Stromal cell of bone marrow (primary cell): ENCODE data around the gene ZNF618.

Experiments used
- DNase-seq: peaks from one replicate; pipeline ENCODE4 v3.0.0-alpha.2; 2012; ENCODE audit warnings: low read depth

The ZNF618 gene

DNA sequence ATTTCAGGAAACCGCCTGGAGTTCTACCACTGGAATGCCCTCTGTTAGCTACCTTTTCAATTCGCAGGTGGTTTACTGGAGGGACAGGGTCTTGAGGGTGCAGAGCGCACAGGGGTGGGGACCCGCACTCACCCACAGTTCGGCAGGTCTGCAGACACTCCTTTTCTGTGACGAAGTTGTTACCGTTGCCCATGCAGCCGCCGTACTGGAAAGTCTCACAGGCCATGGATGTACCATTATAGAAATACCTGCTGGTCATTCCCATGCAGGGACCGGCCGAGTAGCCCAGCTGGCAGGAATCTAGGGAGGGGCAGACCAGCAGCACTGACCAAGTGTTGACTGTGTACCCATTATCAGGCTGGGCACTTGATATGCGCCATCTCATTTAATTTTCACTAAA, 185.2 kb downstream of the ZNF618 start:
- DNase-seq: no peak

DNA sequence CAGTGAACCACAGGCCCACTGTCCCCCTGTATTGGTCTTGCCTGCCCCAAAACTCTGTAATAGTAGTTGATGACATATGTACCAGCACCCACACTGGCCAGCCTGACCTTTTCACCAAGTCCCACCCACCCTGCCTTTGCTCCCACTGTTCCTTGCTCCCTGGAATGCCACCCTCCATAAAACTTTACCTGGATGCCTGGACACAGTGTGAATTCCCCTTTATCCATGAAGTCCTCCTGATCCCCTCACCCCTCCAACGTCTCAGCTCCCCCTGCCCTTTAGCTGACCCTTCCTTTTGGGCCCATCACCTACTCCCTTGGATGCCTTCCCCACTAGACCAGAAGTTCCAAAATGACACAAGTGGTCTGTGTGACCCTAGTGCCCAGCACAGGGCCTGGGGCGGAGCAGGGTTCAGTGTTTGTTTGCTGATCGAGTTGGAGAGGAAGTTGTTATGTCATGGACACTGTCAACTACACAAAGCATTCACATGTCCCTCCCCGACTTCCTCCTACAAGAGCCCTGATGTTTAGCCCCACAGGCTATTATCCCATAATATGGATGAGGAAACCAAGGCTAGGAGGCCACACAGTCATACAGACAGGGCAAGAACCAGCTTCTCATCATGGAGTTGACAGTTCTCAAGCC, 185.8 kb downstream of the ZNF618 start:
- DNase-seq: no peak

- no peak for DNase-seq
These were observed 189.2 kb downstream of the ZNF618 start for GRCh38 chr9:114065304-114065703.

- no peak for DNase-seq
These were observed 193.5 kb downstream of the ZNF618 start for GRCh38 chr9:114069476-114070187.

DNA sequence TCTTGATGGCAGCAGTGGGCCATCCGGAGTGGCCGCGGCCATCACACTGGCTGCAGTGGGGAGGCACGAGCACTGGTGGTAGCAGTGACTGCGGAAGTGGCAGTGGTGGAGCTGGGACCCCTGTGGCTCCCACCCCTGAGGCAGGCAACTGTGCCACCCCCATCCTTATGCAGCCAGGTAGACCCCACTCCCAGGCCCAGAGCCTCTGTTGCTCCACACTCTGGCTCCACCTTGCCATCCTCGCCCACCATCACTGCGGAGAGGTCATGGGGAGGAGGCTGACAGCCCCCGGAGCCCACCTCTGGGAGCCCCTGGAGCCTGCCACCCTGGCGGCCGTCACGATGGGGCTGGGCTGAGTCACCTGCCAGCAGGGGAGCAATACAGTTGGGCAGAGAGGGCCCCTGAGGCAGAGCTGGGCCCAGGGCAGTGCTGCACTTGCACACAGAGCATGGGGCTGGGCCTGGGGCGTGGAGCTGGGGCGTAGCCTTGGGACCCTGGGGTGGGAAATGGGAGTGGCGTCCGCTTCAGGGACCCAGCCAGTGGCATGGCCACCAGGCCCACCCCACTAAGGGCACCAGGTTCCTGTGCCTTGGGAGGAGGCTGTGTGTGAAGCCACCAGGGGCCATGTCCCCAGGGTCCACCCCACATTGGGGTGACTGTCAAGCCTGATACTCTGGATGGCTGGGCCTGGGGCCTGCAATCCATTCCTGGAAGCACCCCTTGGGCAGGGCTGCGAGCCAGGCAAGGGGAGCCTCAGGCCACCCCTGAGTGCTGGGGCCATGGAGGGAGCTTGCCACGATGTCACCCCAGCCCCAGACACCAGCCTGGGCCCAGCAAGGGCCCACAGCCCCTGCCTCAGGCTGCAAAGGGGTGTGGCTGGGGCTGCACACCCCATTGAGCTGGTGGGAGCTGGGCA, 194.3 kb downstream of the ZNF618 start:
- no peak for DNase-seq

DNA sequence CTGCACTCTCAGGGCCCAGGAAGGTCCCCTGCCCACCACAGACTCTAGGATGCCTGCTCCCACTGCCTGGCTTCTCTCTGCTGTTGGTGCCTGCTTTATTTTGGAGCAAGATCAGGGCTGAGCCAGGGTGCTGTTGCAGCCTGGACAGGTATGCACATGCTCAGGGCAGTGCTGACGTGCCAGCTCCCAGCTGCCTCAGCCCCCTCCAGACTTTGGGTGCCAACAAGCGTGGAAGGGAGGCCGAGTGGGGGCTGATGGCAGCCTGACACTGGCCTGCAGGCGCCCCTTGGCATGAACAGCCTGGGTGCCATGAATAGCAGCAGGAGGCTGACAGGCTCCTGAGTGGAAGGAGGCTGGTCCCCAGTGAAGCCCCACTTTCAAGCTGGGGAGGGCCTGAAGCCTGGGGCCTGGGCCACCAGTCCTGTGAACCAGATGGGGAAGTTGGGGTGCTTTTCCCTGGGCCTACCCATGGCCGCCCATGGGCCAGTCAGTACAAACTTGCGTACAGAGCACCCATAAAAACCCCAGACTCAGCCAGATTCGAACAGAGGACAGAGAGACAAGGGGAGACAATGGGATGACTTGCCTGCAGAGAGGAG, 195.2 kb downstream of the ZNF618 start:
- no peak for DNase-seq

- DNase-seq: peak; percentile 43
These were observed 196.4 kb downstream of the ZNF618 start for GRCh38 chr9:114072184-114073140.

- no peak for DNase-seq
These were observed 199.5 kb downstream of the ZNF618 start for GRCh38 chr9:114075602-114076001.

GRCh38 chr9:114076237-114077161, 200.4 kb downstream of the ZNF618 start:
- no peak for DNase-seq

- DNase-seq: no peak
These were observed 201.2 kb downstream of the ZNF618 start for GRCh38 chr9:114077162-114077837.

- no peak for DNase-seq
These were observed 202.1 kb downstream of the ZNF618 start, which contains the start of gene AMBP for GRCh38 chr9:114078021-114078780. TSS of gene AMBP (minus strand) at chr9:114078300. CDS start at chr9:114078209, 91 bp downstream.

DNA sequence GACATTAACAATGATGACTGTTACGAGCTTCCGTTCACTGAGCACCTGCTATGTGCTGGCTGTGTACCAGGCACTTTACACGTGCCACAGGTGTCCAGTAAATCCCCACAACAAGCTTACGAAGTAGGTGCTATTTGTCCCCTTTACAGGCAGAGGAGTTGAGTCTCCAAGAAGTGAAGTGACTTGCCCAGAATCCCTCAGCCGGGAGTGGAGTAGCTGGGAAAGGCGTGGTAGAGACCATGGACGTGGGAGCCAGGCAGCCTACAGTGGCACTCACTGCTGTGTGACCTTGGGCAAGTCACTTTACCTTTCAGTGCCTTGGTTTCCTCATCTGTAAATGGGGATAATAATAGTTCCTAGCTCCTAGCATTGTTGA, 202.7 kb downstream of the ZNF618 start:
- DNase-seq: no peak

- no peak for DNase-seq
These were observed 204.2 kb downstream of the ZNF618 start for GRCh38 chr9:114080195-114080772.

DNA sequence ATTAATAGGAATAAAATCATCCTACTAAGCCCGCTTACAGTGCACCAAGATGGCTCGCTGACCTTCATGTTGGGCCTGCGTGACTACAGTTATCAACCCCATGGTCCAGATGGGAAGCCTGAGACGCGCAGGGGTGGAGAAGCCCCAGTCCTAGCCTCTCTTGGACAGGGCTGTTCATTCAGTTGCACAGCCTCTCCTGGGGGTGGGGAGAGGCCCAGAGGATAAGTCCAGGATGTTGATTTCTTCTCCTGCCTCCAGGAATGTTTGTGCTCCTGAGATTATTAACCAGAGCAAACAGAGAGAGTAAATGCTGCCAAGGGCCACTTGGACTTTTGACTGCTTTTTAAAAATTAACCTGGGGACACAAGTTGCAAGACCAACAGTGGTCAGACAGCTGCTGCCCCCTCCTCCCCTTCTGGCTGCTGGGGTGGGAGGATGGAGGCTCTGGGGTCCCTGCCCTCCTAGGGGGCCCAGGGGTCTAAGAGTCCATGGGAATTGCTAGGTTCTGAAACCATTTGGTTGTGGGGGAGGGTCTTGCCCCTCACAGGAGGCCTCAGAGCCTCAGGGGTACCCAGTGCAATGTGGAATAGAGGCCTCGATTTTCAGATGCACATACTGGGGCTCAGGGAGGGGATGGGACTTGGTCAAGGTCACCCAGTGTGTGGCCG, 204.8 kb downstream of the ZNF618 start:
- DNase-seq: no peak

- no peak for DNase-seq
These were observed 205.4 kb downstream of the ZNF618 start for GRCh38 chr9:114081441-114082016.

GRCh38 chr9:114082017-114082762, 206.1 kb downstream of the ZNF618 start:
- DNase-seq: peak; percentile 76
